ENCODE data around the gene SMC5. TPM values are rescaled to one million over a fixed set of nuclear protein-coding genes. Genes with fewer than 3 reads are reported as not detected.

SMC5 gene
- total and polyA plus RNA-seq, 2 donors (not counting 1 experiment from before 2014, with no cell fraction given): 8.9 to 82.1 TPM

GRCh38 chr9:70285981-70286598 lies 27.3 kb downstream of the SMC5 start:
- Mint-ChIP-seq H3K27ac (no peak overlapping the region), H3K9me3 (ENCODE audit: insufficient read depth) (no peaks in the 10 kb centered on the region), H3K4me1 (peaks cover 3% of the 10 kb centered on the region), H3K27me3 (no peaks in the 10 kb centered on the region), H3K4me3 (no peak overlapping the region)
- Histone ChIP-seq H3K4me1 (ENCODE audit: control insufficient read depth in 2 of 2, insufficient read depth in 2 of 2, low read length in 2 of 2) (no peaks in the 10 kb centered on the region), H3K27me3 (replicated peaks in 1 of 4; ENCODE audit: control extremely low read depth in 1 of 4, control insufficient read depth in 3 of 4, insufficient read depth in 4 of 4, low read length in 3 of 4) (no peaks in the 10 kb centered on the region), H3K9me3 (ENCODE audit: control extremely low read depth in 1 of 3, control insufficient read depth in 2 of 3, insufficient read depth in 1 of 3, low read length in 2 of 3) (no peaks in the 10 kb centered on the region), H4K20me1 (ENCODE audit: control insufficient read depth, insufficient read depth, low read length, poor library complexity, severe bottlenecking) (no peaks in the 10 kb centered on the region), H3K4me3 (ENCODE audit: control extremely low read depth in 1 of 5, extremely low read depth in 1 of 5, insufficient read depth in 1 of 5, low read depth in 2 of 5, low read length in 4 of 5) (no peak overlapping the region), H3K36me3 (replicated peaks in 1 of 2; ENCODE audit: control extremely low read depth in 1 of 2, control insufficient read depth in 1 of 2, extremely low read depth in 1 of 2, insufficient read depth in 2 of 2, low read length in 1 of 2) (peaks cover 4 to 56% of the 10 kb centered on the region in 2 experiments), H3K9ac (ENCODE audit: low read length) (no peak overlapping the region), H3K27ac (ENCODE audit: low read length in 2 of 2) (no peak overlapping the region), H3K79me2 (ENCODE audit: control insufficient read depth, insufficient read depth, low read length) (peaks cover 3% of the 10 kb centered on the region), H2AFZ (ENCODE audit: insufficient read depth, low read depth, low read length, poor library complexity, severe bottlenecking) (no peak overlapping the region), H3K4me2 (replicated peaks; ENCODE audit: low read depth, low read length, poor library complexity, severe bottlenecking) (no peak overlapping the region)
- DNase-seq: no peak
- CTCF ChIA-PET: interaction anchor here (0.7 to 1.2 kb wide), 2 partner anchors 24 to 316 kb away, joined by 3 to 4 read pairs; no protein-coding TSS in a partner anchor
- POLR2A ChIA-PET: no interaction called here
- WGBS (ENCODE audit: insufficient coverage): no CpG with 5 or more reads among the region's 4 CpGs
- TF ChIP-seq CTCF (IDR thresholded peaks at IDR 0.05): no peak
- TF ChIP-seq EZH2 (IDR thresholded peaks at IDR 0.05; ENCODE audit: borderline replicate concordance, insufficient read depth, low read depth, low read length, poor library complexity, severe bottlenecking): no peak
- intact Hi-C loops (cut with micrococcal nuclease): no loop called here
- ATAC-seq (ENCODE audit: low read depth): no peak

- intact Hi-C loops (cut with micrococcal nuclease): no loop called here
- Mint-ChIP-seq H3K27ac (no peak overlapping the region), H3K27me3 (no peaks in the 10 kb centered on the region), H3K4me3 (no peak overlapping the region), H3K4me1 (no peaks in the 10 kb centered on the region), H3K9me3 (ENCODE audit: insufficient read depth) (no peaks in the 10 kb centered on the region)
- TF ChIP-seq EZH2 (IDR thresholded peaks at IDR 0.05; ENCODE audit: borderline replicate concordance, insufficient read depth, low read depth, low read length, poor library complexity, severe bottlenecking) (no peak), CTCF (IDR thresholded peaks at IDR 0.05) (no peak)
- Histone ChIP-seq H3K9me3 (ENCODE audit: control extremely low read depth in 1 of 3, control insufficient read depth in 2 of 3, insufficient read depth in 1 of 3, low read length in 2 of 3) (peaks cover 0 to 4% (median 0%) of the 10 kb centered on the region in 3 donors), H3K36me3 (replicated peaks in 1 of 2; ENCODE audit: control extremely low read depth in 1 of 2, control insufficient read depth in 1 of 2, extremely low read depth in 1 of 2, insufficient read depth in 2 of 2, low read length in 1 of 2) (peaks cover 1 to 42% of the 10 kb centered on the region in 2 experiments), H3K9ac (ENCODE audit: low read length) (no peak overlapping the region), H3K27ac (ENCODE audit: low read length in 2 of 2) (no peak overlapping the region), H3K27me3 (replicated peaks in 1 of 4; ENCODE audit: control extremely low read depth in 1 of 4, control insufficient read depth in 3 of 4, insufficient read depth in 4 of 4, low read length in 3 of 4) (no peaks in the 10 kb centered on the region), H2AFZ (ENCODE audit: insufficient read depth, low read depth, low read length, poor library complexity, severe bottlenecking) (no peak overlapping the region), H3K4me3 (ENCODE audit: control extremely low read depth in 1 of 5, extremely low read depth in 1 of 5, insufficient read depth in 1 of 5, low read depth in 2 of 5, low read length in 4 of 5) (no peak overlapping the region), H3K4me2 (replicated peaks; ENCODE audit: low read depth, low read length, poor library complexity, severe bottlenecking) (no peak overlapping the region), H3K79me2 (ENCODE audit: control insufficient read depth, insufficient read depth, low read length) (peaks cover 9% of the 10 kb centered on the region), H3K4me1 (ENCODE audit: control insufficient read depth in 2 of 2, insufficient read depth in 2 of 2, low read length in 2 of 2) (no peaks in the 10 kb centered on the region), H4K20me1 (ENCODE audit: control insufficient read depth, insufficient read depth, low read length, poor library complexity, severe bottlenecking) (no peaks in the 10 kb centered on the region)
- POLR2A ChIA-PET: no interaction called here
- ATAC-seq (ENCODE audit: low read depth) (no peak), DNase-seq (no peak)
- CTCF ChIA-PET: no interaction called here
- WGBS (ENCODE audit: insufficient coverage): no CpG with 5 or more reads among the region's 3 CpGs
These were observed 31.8 kb downstream of the SMC5 start for GRCh38 chr9:70290626-70291025.
